Stimulated activated CD4-positive, alpha-beta T cell treated with anti-CD3 and anti-CD28 coated beads, Interleukin-4, amount 100 ng/mL, for 4 hours (primary cell): ENCODE data around the gene GUCY1A1.

ENCODE experiments used
- DNase-seq, 2 experiments: peaks; one replicate each; pipeline ENCODE4 v3.0.0-alpha.2; 2020

The GUCY1A1 gene

GRCh38 chr4:155742310-155743015, 75.8 kb downstream of the GUCY1A1 start:
- no peak for DNase-seq

GRCh38 chr4:155745984-155746383, 79.3 kb downstream of the GUCY1A1 start:
- DNase-seq, result no peak

GRCh38 chr4:155748039-155748438, 81.4 kb downstream of the GUCY1A1 start:
- DNase-seq, result no peak

GRCh38 chr4:155749041-155749440, 82.4 kb downstream of the GUCY1A1 start:
- DNase-seq, result no peak

- no peak for DNase-seq
Observed at GRCh38 chr4:155751569-155751968, 84.9 kb downstream of the GUCY1A1 start.

GRCh38 chr4:155757745-155758265, 91.2 kb downstream of the GUCY1A1 start:
- DNase-seq, result no peak

- peak; percentile 56 to 67 for DNase-seq
Observed at GRCh38 chr4:155758481-155759371, 92.1 kb downstream of the GUCY1A1 start, which contains the start of gene GUCY1B1. Gene GUCY1B1, plus strand, starts transcription at chr4:155759021. Its CDS starts 120 bp downstream, at chr4:155759141.

- DNase-seq, result peak in 1 of 2 experiments; percentile 3
Observed at GRCh38 chr4:155759372-155760252, 93.0 kb downstream of the GUCY1A1 start.

- no peak for DNase-seq
Observed at GRCh38 chr4:155761047-155761446, 94.4 kb downstream of the GUCY1A1 start.

- no peak for DNase-seq
Observed at GRCh38 chr4:155761916-155762315, 95.3 kb downstream of the GUCY1A1 start.

GRCh38 chr4:155762334-155762733, 95.7 kb downstream of the GUCY1A1 start:
- no peak for DNase-seq

GRCh38 chr4:155763551-155763950, 96.9 kb downstream of the GUCY1A1 start:
- no peak for DNase-seq

GRCh38 chr4:155765149-155765548, 98.5 kb downstream of the GUCY1A1 start:
- no peak for DNase-seq

GRCh38 chr4:155766622-155767021, 100.0 kb downstream of the GUCY1A1 start:
- DNase-seq, result no peak

GRCh38 chr4:155768370-155768769, 101.7 kb downstream of the GUCY1A1 start:
- DNase-seq, result no peak

- no peak for DNase-seq
Observed at GRCh38 chr4:155769090-155769489, 102.4 kb downstream of the GUCY1A1 start.

GRCh38 chr4:155772459-155773195, 106.0 kb downstream of the GUCY1A1 start:
- no peak for DNase-seq

- no peak for DNase-seq
Observed at GRCh38 chr4:155773196-155773800, 106.7 kb downstream of the GUCY1A1 start.

- no peak for DNase-seq
Observed at GRCh38 chr4:155774033-155774432, 107.4 kb downstream of the GUCY1A1 start.

- no peak for DNase-seq
Observed at GRCh38 chr4:155777971-155778735, 111.5 kb downstream of the GUCY1A1 start.

GRCh38 chr4:155780775-155781174, 114.1 kb downstream of the GUCY1A1 start:
- DNase-seq, result no peak
